ENCODE data around the gene PLCE1.

The PLCE1 gene

GRCh38 chr10:94029955-94030354, 36.2 kb downstream of the PLCE1 start:
- H3K27me3 Mint-ChIP-seq (ENCODE audit: low read depth, poor library complexity), result no peaks in the 10 kb centered on the region
- H3K9me3 Mint-ChIP-seq, result peaks cover 65% of the 10 kb centered on the region
- H3K36me3 Mint-ChIP-seq (ENCODE audit: low read depth), result peaks cover 21% of the 10 kb centered on the region
- TF ChIP-seq CTCF (IDR thresholded peaks at IDR 0.05), result no peak
- H3K4me1 Mint-ChIP-seq, result peaks cover 9% of the 10 kb centered on the region
- no peak for DNase-seq
- no peak overlapping the region for H3K27ac Mint-ChIP-seq
- no peak overlapping the region for H3K4me3 Mint-ChIP-seq

GRCh38 chr10:94035982-94036765, 42.4 kb downstream of the PLCE1 start:
- no peak for DNase-seq
- Mint-ChIP-seq H3K27me3 (ENCODE audit: low read depth, poor library complexity) (no peaks in the 10 kb centered on the region), H3K4me1 (peaks cover 51% of the 10 kb centered on the region), H3K36me3 (ENCODE audit: low read depth) (peaks cover 10% of the 10 kb centered on the region), H3K4me3 (peak overlapping the region; percentile 45), H3K9me3 (peaks cover 20% of the 10 kb centered on the region), H3K27ac (peak overlapping the region; percentile 74)
- TF ChIP-seq CTCF (IDR thresholded peaks at IDR 0.05), result no peak

GRCh38 chr10:94036766-94037033, 43.0 kb downstream of the PLCE1 start:
- Mint-ChIP-seq H3K4me3 (peak overlapping the region; percentile 45), H3K9me3 (peaks cover 15% of the 10 kb centered on the region), H3K4me1 (peaks cover 55% of the 10 kb centered on the region), H3K36me3 (ENCODE audit: low read depth) (peaks cover 5% of the 10 kb centered on the region), H3K27me3 (ENCODE audit: low read depth, poor library complexity) (no peaks in the 10 kb centered on the region), H3K27ac (peak overlapping the region; percentile 74)
- no peak for TF ChIP-seq CTCF (IDR thresholded peaks at IDR 0.05)
- no peak for DNase-seq

GRCh38 chr10:94037286-94037685, 43.6 kb downstream of the PLCE1 start:
- Mint-ChIP-seq H3K27me3 (ENCODE audit: low read depth, poor library complexity) (no peaks in the 10 kb centered on the region), H3K9me3 (peaks cover 9% of the 10 kb centered on the region), H3K4me1 (peaks cover 58% of the 10 kb centered on the region), H3K27ac (no peak overlapping the region), H3K36me3 (ENCODE audit: low read depth) (no peaks in the 10 kb centered on the region), H3K4me3 (peak overlapping the region; percentile 28)
- DNase-seq, result no peak
- TF ChIP-seq CTCF (IDR thresholded peaks at IDR 0.05), result no peak

GRCh38 chr10:94038024-94038423, 44.3 kb downstream of the PLCE1 start:
- H3K9me3 Mint-ChIP-seq, result peaks cover 6% of the 10 kb centered on the region
- H3K36me3 Mint-ChIP-seq (ENCODE audit: low read depth), result no peaks in the 10 kb centered on the region
- DNase-seq, result no peak
- no peaks in the 10 kb centered on the region for H3K27me3 Mint-ChIP-seq (ENCODE audit: low read depth, poor library complexity)
- TF ChIP-seq CTCF (IDR thresholded peaks at IDR 0.05), result no peak
- peaks cover 66% of the 10 kb centered on the region for H3K4me1 Mint-ChIP-seq
- H3K27ac Mint-ChIP-seq, result peak overlapping the region; percentile 49
- no peak overlapping the region for H3K4me3 Mint-ChIP-seq

- Mint-ChIP-seq H3K9me3 (no peaks in the 10 kb centered on the region), H3K27me3 (ENCODE audit: low read depth, poor library complexity) (no peaks in the 10 kb centered on the region), H3K4me3 (no peak overlapping the region), H3K36me3 (ENCODE audit: low read depth) (no peaks in the 10 kb centered on the region), H3K4me1 (peaks cover 47% of the 10 kb centered on the region), H3K27ac (peak overlapping the region; percentile 38)
- DNase-seq, result no peak
- TF ChIP-seq CTCF (IDR thresholded peaks at IDR 0.05), result no peak
Measured at GRCh38 chr10:94041206-94041605, 47.5 kb downstream of the PLCE1 start.

Data from nephron progenitor cell (in vitro differentiated cells).